KOPT-K1 (cell line): Measurements from ENCODE around the gene PRKAG2.

Experiments used
- H3K27ac ChIP-seq: fragments of 200-600 bp; sonication (generic); 2 replicates; pipeline ENCODE4 v1.5.1; 2016; ENCODE audit warnings: antibody characterized with exemption, mild to moderate bottlenecking, low read depth, low read length; ENCODE audit not compliant: poor library complexity, severe bottlenecking
- H3K36me3 ChIP-seq: fragments of 200-600 bp; sonication (generic); 2 replicates; pipeline ENCODE4 v1.5.1; 2017; ENCODE audit warnings: antibody characterized with exemption, mild to moderate bottlenecking, low read length, moderate library complexity; ENCODE audit not compliant: insufficient read depth
- H3K9me3 ChIP-seq: fragments of 200-600 bp; sonication (generic); 2 replicates; pipeline ENCODE4 v1.5.1; 2017; ENCODE audit warnings: antibody characterized with exemption, low read length, mild to moderate bottlenecking; ENCODE audit not compliant: insufficient read depth, poor library complexity, severe bottlenecking

Gene PRKAG2

GRCh38 chr7:151728746-151729145, 148.2 kb downstream of the PRKAG2 start:
- no peak overlapping the region for H3K27ac ChIP-seq
- no peaks in the 10 kb centered on the region for H3K36me3 ChIP-seq
- H3K9me3 ChIP-seq, result no peaks in the 10 kb centered on the region

DNA sequence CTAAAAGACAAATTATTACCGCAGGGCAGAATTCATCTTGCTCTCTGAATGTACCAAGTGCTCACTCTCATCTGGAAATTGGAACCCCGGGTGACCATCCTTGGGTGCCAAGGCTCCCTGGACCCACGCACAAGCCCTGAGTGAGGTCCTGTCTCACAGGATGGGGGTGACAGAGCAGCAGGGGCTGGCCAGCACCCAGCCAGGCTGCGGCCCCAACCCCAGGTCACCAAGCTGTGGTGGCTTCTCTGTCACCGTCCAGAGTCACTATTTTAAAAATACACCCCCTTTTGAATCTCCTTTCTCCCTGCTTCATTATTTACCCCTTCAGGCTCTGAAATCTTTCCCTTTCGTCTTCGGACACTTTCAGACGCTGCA, 148.6 kb downstream of the PRKAG2 start:
- Histone ChIP-seq H3K27ac (no peak overlapping the region), H3K36me3 (no peaks in the 10 kb centered on the region), H3K9me3 (no peaks in the 10 kb centered on the region)

DNA sequence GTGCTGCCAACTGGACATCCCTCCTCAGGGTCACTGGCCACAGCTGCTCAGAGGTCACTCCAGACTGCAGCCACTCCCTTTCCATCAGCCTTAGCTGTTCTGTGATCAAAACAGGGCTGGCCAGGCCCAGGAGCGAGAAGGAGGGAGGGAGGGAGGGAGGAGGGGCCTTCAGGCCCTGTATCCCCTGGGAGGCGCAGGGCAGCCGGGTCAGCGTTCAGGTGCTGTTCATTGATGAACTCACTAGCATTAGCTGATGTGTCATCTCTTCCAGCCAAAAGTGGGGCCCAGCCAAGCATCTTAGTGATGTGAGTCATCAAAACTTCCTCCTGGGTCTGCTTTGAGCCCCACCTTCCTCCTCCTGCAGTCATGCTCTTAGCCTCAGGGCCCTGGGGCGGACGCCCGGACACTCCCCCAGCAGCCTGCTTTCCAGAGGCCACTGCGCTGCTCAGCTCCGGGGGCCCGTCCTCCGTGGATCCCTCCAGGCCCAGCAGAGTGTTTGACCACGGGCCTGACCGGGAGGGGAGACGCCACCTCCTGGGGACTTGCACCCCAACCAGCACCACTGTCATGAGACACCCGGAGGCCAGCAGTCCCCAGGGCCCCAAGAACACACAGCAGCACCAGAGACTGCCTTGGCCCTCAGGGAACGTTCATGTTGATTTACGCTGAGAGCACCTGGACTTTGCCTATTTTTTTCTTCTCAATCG, 149.2 kb downstream of the PRKAG2 start:
- Histone ChIP-seq H3K9me3 (no peaks in the 10 kb centered on the region), H3K27ac (no peak overlapping the region), H3K36me3 (no peaks in the 10 kb centered on the region)

GRCh38 chr7:151726652-151727578, 150.0 kb downstream of the PRKAG2 start:
- no peak overlapping the region for H3K27ac ChIP-seq
- no peaks in the 10 kb centered on the region for H3K9me3 ChIP-seq
- no peaks in the 10 kb centered on the region for H3K36me3 ChIP-seq

- H3K9me3 ChIP-seq, result no peaks in the 10 kb centered on the region
- H3K27ac ChIP-seq, result no peak overlapping the region
- H3K36me3 ChIP-seq, result no peaks in the 10 kb centered on the region
These were observed 150.9 kb downstream of the PRKAG2 start for GRCh38 chr7:151725844-151726651.

- Histone ChIP-seq H3K36me3 (no peaks in the 10 kb centered on the region), H3K9me3 (no peaks in the 10 kb centered on the region), H3K27ac (no peak overlapping the region)
These were observed 151.9 kb downstream of the PRKAG2 start for GRCh38 chr7:151724920-151725584.

DNA sequence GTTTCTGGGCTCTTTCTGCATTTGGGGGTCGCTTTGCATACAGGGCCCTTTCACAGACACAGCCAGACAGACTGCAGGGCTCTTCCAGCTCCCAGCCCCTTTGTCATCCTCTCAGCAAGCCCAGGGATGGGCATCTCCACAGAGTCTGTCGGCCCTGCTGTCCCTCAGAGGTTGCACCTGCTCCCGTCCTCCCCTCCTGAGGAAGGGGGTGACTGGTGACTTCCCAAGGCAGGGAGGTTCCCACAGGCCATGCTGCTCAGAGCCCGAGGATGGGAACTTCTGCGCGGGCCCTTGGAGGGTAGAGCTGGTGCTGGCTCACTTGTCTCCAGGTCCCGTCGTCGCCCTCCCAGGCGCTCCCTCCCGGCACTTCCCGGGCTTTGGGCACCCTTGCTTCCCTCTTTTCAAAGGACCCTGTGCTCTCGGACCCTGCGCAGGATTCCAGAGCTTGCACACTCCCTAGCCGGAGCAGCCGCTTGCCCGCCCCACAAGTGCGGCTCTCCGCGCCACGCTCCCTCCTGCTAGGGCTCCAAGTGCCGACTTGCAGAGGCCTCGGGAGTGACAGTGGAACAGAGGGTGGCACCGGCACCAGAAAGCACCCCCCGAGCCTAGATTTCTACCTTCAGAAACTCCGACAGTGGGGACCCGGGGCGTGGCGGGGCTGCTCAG, 152.5 kb downstream of the PRKAG2 start:
- no peaks in the 10 kb centered on the region for H3K36me3 ChIP-seq
- no peak overlapping the region for H3K27ac ChIP-seq
- no peaks in the 10 kb centered on the region for H3K9me3 ChIP-seq

DNA sequence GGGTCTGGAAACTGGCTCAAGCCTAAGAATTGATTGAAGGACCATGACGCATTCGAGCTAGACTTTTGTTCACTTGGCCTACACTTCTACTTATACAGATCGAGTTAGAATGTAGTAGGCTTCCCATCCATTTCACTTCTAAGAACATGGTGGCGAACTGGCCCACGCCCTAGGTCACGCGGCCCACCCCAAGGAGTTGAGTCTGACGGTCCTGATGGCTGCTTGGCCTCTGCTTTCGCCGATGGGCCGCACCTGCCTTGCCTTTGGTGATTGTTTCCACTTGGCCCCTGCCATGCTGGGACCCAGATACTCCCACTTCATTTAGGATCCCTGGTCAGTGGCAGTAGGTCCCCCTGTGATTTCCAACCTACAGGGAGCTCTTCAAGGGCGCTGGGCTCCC, 153.6 kb downstream of the PRKAG2 start:
- no peak overlapping the region for H3K27ac ChIP-seq
- H3K9me3 ChIP-seq, result no peaks in the 10 kb centered on the region
- no peaks in the 10 kb centered on the region for H3K36me3 ChIP-seq

GRCh38 chr7:151722533-151722932, 154.4 kb downstream of the PRKAG2 start:
- no peaks in the 10 kb centered on the region for H3K9me3 ChIP-seq
- no peak overlapping the region for H3K27ac ChIP-seq
- H3K36me3 ChIP-seq, result no peaks in the 10 kb centered on the region

- H3K36me3 ChIP-seq, result no peaks in the 10 kb centered on the region
- H3K27ac ChIP-seq, result no peak overlapping the region
These were observed 155.2 kb downstream of the PRKAG2 start for GRCh38 chr7:151721694-151722093.

GRCh38 chr7:151721236-151721635, 155.7 kb downstream of the PRKAG2 start:
- Histone ChIP-seq H3K9me3 (no peaks in the 10 kb centered on the region), H3K27ac (no peak overlapping the region), H3K36me3 (no peaks in the 10 kb centered on the region)

More at GRCh38 chr7:151721694-151722093, 155.2 kb downstream of the PRKAG2 start:
- H3K9me3 ChIP-seq, result no peaks in the 10 kb centered on the region

DNA sequence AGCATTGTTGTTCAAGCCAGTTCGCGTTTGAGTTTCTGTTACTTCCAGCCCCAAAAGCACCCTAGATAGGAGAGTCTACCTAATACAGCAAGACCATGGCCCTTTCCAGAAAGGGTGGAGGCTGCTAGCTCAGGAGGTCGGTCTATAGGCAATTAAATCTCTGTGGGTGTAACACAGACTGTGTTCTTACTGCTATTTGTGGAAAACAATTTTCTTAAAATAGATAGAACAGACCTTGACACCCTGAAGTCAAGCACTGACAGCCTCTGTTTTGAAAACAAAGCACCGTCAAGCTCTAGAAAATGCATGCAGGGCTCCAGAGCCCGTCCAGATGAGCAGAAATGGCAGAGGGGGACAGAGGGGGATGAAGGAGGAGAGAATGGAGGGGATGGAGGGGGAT, 156.6 kb downstream of the PRKAG2 start:
- Histone ChIP-seq H3K9me3 (no peaks in the 10 kb centered on the region), H3K36me3 (no peaks in the 10 kb centered on the region), H3K27ac (no peak overlapping the region)

GRCh38 chr7:151719897-151720242, 157.0 kb downstream of the PRKAG2 start:
- Histone ChIP-seq H3K9me3 (no peaks in the 10 kb centered on the region), H3K36me3 (no peaks in the 10 kb centered on the region), H3K27ac (no peak overlapping the region)
